Measurements from ENCODE around the gene LHFPL3.
A peak's percentile ranks its signal among the peaks of the same experiment; 100 is the strongest.

The LHFPL3 gene

DNA sequence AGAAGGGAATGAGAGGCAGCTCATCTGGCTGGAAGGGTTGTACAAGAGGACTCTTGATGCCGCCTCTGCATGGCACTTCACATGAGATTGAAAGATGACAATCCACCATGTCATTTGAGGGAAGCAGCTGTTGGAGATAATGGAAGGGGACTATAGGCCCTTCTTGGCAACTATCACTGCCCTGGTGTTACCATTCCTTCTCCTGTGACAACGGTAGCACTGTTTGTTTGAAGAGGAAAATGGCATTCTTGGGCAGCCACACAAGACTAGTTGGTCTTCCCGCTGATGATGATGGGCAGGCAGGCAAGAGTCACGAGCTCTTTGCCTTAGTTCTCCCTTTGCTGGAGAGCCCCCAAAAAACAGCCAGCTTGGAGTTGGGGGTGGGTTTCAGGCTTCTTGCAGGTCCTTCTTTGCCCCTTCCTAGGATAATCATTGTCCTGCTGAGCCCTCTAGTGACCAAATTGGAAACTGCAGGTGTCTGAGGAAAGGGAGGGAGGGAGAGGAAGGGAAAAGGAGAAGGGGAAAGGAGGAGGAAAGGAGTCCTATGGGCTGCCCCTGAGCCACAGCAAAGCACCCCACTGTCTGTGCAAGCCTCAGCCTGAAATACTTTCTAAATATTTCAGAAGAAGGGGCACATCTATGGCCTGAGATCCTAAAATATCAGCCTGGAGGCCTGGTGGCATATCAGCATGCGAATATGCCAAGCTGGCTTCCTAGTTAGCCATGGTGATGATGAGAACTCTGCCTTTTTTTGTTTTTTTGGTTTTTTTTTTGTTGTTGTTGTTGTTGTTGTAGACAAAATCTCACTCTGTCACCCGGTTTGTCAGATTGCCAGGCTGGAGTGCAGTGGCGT lies 520.0 kb downstream of the LHFPL3 start:
- DNase-seq (ENCODE audit: low read depth) = peak; percentile 17

- no peak for DNase-seq (ENCODE audit: low read depth)
These were observed 522.0 kb downstream of the LHFPL3 start for GRCh38 chr7:104850374-104850773.

DNA sequence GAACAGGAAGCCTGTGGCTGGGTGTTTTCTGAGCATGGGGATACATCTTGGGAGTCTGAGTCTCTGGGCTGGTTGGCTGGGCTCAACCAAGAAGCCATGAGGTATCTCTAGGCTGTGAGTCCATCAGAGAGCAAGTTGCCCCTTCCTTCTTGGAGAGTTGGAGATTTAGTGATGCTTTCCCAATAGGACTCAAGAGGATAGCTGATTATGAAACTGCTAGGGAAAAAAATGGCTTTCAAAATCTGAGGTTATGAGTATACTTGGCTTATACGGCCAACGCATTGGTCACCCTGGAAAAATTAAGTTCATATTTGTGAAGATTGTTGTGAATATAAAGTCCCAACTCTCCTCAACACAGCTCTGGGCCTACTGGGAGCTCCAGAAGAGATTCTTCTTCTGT lies 522.9 kb downstream of the LHFPL3 start:
- DNase-seq (ENCODE audit: low read depth) = peak; percentile 40

GRCh38 chr7:104852386-104852785 lies 524.0 kb downstream of the LHFPL3 start:
- no peak for DNase-seq (ENCODE audit: low read depth)

DNA sequence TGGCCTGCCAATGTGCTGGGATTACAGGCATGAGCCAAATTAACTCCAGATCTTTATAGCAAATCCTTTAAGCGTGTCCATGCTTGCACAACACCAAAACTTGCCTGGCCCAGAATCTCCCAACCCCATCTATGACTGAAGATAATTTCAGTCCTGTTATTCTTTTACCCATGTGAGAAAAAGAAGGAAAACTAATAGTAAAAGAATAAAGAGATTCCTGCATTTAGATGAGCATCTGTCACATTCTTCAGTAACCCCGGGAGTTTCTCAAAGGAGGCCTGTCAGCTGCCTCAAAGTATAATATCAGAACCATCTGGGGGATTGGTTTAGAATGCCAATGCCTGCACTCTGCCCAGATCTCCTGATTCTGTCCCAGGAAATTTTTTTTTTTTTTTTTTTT lies 527.5 kb downstream of the LHFPL3 start:
- peak; percentile 57 for DNase-seq (ENCODE audit: low read depth)

GRCh38 chr7:104857458-104858425 lies 529.3 kb downstream of the LHFPL3 start:
- no peak for DNase-seq (ENCODE audit: low read depth)

- peak; percentile 16 for DNase-seq (ENCODE audit: low read depth)
These were observed 531.5 kb downstream of the LHFPL3 start for GRCh38 chr7:104859754-104860426.

- DNase-seq (ENCODE audit: low read depth) = no peak
These were observed 533.5 kb downstream of the LHFPL3 start for GRCh38 chr7:104861729-104862390.

DNA sequence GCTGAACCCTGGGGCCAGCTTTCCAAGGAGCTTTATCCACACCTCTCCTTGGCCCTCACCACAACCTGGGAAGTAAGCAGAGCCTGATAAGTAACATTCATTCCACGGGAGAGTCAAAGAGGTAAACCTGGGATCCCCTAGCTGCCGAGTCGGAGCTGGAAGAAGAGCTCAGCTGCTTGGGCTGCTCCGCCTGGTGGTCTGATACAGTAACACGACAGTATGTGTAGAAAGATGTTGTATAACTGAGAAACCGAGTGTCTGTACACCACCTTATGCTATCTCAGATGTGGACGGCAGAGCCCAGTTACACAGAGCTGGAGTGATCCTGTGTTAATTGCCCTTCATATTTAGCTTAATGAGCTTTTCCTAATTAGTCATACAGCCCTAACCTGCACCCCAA lies 534.3 kb downstream of the LHFPL3 start:
- DNase-seq (ENCODE audit: low read depth) = no peak

DNA sequence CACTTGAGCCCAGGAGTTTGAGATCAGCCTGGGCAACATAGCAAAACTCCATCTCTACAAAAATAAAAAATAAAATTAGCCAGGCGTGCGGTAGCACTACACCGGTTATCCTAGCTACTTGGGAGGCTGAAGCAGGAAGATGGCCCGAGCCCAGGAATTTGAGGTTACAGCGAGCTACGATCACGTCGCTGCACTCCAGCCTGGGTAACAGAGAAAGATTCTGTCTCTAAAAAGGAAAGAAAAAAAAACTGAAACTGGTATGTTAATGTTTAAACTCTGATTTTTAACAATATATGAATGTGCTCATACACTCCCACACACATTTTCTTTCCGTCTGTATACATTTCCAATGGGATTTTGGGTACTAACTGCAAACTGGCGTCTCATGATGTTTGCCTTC lies 545.0 kb downstream of the LHFPL3 start:
- no peak for DNase-seq (ENCODE audit: low read depth)

DNA sequence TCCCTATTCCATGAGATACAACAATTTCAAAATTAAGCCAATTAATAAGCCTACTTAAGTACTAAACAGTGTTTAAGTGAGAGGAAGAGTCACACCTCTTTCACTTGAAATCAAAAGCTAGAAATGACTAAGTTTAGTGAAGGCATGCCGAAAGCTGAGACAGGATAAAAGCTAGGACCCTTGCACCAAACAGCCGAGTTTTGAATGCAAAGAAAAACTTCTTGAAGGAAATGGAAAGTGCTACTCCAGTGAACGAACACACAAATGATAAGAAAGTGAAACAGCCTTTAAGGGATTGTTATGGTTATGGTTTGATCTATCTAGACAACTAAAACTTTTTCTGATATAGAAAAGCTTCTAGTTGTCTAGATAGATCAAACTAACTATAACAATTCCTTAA lies 550.2 kb downstream of the LHFPL3 start:
- DNase-seq (ENCODE audit: low read depth) = no peak

- no peak for DNase-seq (ENCODE audit: low read depth)
These were observed 554.9 kb downstream of the LHFPL3 start for GRCh38 chr7:104883248-104883717.

- peak; percentile 60 for DNase-seq (ENCODE audit: low read depth)
These were observed 555.5 kb downstream of the LHFPL3 start for GRCh38 chr7:104883718-104884452.

DNA sequence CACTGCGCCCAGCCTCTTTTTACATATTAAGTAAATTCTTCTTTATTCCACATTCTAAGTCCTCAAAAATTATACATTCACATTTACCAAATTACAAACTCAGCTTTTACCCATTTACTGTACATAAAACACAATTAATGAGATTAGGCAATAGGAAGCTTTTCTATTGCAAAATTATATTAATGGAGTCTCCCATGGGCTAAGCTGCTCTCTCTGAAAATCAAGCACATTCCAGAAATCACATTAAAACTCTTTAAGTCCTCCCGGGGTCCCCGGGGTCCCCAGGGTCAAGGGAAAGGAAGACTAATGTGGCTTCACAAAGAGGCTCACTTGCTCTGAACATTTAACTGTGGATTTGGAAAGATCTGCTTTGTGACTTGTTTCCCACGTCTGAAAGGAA lies 558.2 kb downstream of the LHFPL3 start:
- no peak for DNase-seq (ENCODE audit: low read depth)

DNA sequence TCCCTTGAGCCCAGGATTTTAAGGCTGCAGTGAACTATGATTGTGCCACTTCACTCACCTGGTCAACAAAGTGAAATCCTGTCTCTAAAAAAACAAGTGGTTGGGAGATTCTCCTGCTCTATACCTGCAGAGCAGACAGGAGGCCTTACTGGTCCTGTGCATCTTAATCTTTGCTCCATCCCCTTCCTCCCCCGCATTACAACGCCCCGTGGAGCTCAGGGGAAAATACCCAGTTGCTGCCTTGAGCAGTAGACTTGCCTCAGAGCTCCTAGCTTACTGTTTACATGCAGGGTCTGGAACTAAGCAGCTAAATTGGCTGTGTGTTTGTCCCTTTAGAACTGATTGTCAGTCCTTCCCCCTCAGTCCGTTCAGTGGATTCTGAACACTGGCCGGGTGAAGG lies 561.8 kb downstream of the LHFPL3 start:
- no peak for DNase-seq (ENCODE audit: low read depth)

- DNase-seq (ENCODE audit: low read depth) = no peak
These were observed 563.5 kb downstream of the LHFPL3 start for GRCh38 chr7:104891949-104892348.

- no peak for DNase-seq (ENCODE audit: low read depth)
These were observed 565.9 kb downstream of the LHFPL3 start for GRCh38 chr7:104894314-104894713.

GRCh38 chr7:104894726-104895521 lies 566.5 kb downstream of the LHFPL3 start:
- no peak for DNase-seq (ENCODE audit: low read depth)

GRCh38 chr7:104895522-104896236 lies 567.3 kb downstream of the LHFPL3 start:
- DNase-seq (ENCODE audit: low read depth) = no peak

All from fibroblast of gingiva (primary cell).